ENCODE data around the gene PSMB5.

PSMB5 gene

GRCh38 chr14:23058654-23059504 is 24.2 kb upstream of the PSMB5 start:
- no peak for DNase-seq

- DNase-seq, result peak; percentile 81
These were observed 23.3 kb upstream of the PSMB5 start for GRCh38 chr14:23057757-23058653.

GRCh38 chr14:23056956-23057756 is 22.5 kb upstream of the PSMB5 start, which contains the start of gene CDH24:
Gene CDH24 (minus strand): TSS chr14:23057520. CDS start chr14:23055733, 1,787 bp downstream.
- DNase-seq, result peak; percentile 65

- peak; percentile 57 for DNase-seq
These were observed 21.6 kb upstream of the PSMB5 start for GRCh38 chr14:23056145-23056955.

GRCh38 chr14:23055621-23056144 is 21.0 kb upstream of the PSMB5 start:
- no peak for DNase-seq

GRCh38 chr14:23055147-23055550 is 20.4 kb upstream of the PSMB5 start:
- DNase-seq, result no peak

GRCh38 chr14:23054000-23054811 is 19.5 kb upstream of the PSMB5 start:
- no peak for DNase-seq

GRCh38 chr14:23053426-23053825 is 18.7 kb upstream of the PSMB5 start:
- DNase-seq, result no peak

GRCh38 chr14:23052671-23053070 is 18.0 kb upstream of the PSMB5 start:
- DNase-seq, result no peak

GRCh38 chr14:23052182-23052623 is 17.5 kb upstream of the PSMB5 start:
- no peak for DNase-seq

- no peak for DNase-seq
These were observed 16.7 kb upstream of the PSMB5 start for GRCh38 chr14:23051141-23052057.

- DNase-seq, result no peak
These were observed 14.3 kb upstream of the PSMB5 start for GRCh38 chr14:23049011-23049410.

- no peak for DNase-seq
These were observed 13.3 kb upstream of the PSMB5 start for GRCh38 chr14:23047751-23048693.

GRCh38 chr14:23047034-23047634 is 12.4 kb upstream of the PSMB5 start:
- no peak for DNase-seq

- no peak for DNase-seq
These were observed 11.0 kb upstream of the PSMB5 start for GRCh38 chr14:23045419-23046357.

GRCh38 chr14:23044840-23045239 is 10.1 kb upstream of the PSMB5 start:
- DNase-seq, result no peak

- DNase-seq, result no peak
These were observed 9.1 kb upstream of the PSMB5 start for GRCh38 chr14:23043754-23044153.
